ENCODE results near the gene TIAM1.

TIAM1 gene

GRCh38 chr21:31279986-31280385 lies 64.1 kb downstream of the TIAM1 start:
- no peak overlapping the region for H3K4me2 ChIP-seq (ENCODE audit: low read length)
- H3K4me1 ChIP-seq (ENCODE audit: low read length) = no peaks in the 10 kb centered on the region

GRCh38 chr21:31279214-31279613 lies 64.8 kb downstream of the TIAM1 start:
- TF ChIP-seq CTCF (IDR thresholded peaks at IDR 0.05; ENCODE audit: low read depth, low read length) (no peak), EZH2phosphoT487 (IDR thresholded peaks at IDR 0.05; ENCODE audit: low read depth) (no peak)
- H4K20me1 ChIP-seq (ENCODE audit: insufficient read depth, low read length) = no peaks in the 10 kb centered on the region
- H3K4me2 ChIP-seq (ENCODE audit: low read length) = no peak overlapping the region
- H3K36me3 ChIP-seq (replicated peaks; ENCODE audit: low read depth, low read length) = no peaks in the 10 kb centered on the region
- H2AFZ ChIP-seq (ENCODE audit: low read depth, low read length) = no peak overlapping the region
- H3K27me3 ChIP-seq (ENCODE audit: low read depth, low read length) = no peaks in the 10 kb centered on the region
- H3K9ac ChIP-seq (ENCODE audit: low read length) = no peak overlapping the region
- no peaks in the 10 kb centered on the region for H3K4me1 ChIP-seq (ENCODE audit: low read length)
- no peak overlapping the region for H3K27ac ChIP-seq (ENCODE audit: low read length)
- no peaks in the 10 kb centered on the region for H3K9me3 ChIP-seq (ENCODE audit: insufficient read depth, low read length)
- H3K79me2 ChIP-seq (ENCODE audit: low read length) = no peaks in the 10 kb centered on the region
- no peak overlapping the region for H3K4me3 ChIP-seq (ENCODE audit: low read length)

More at GRCh38 chr21:31279986-31280385, 64.1 kb downstream of the TIAM1 start:
- H3K27me3 ChIP-seq (ENCODE audit: low read depth, low read length) = no peaks in the 10 kb centered on the region
- no peaks in the 10 kb centered on the region for H4K20me1 ChIP-seq (ENCODE audit: insufficient read depth, low read length)
- no peak for TF ChIP-seq CTCF (IDR thresholded peaks at IDR 0.05; ENCODE audit: low read depth, low read length)
- no peak for TF ChIP-seq EZH2phosphoT487 (IDR thresholded peaks at IDR 0.05; ENCODE audit: low read depth)
- no peak overlapping the region for H3K27ac ChIP-seq (ENCODE audit: low read length)
- no peak overlapping the region for H2AFZ ChIP-seq (ENCODE audit: low read depth, low read length)
- H3K79me2 ChIP-seq (ENCODE audit: low read length) = no peaks in the 10 kb centered on the region
- no peaks in the 10 kb centered on the region for H3K36me3 ChIP-seq (replicated peaks; ENCODE audit: low read depth, low read length)
- no peak overlapping the region for H3K9ac ChIP-seq (ENCODE audit: low read length)
- no peak overlapping the region for H3K4me3 ChIP-seq (ENCODE audit: low read length)
- no peaks in the 10 kb centered on the region for H3K9me3 ChIP-seq (ENCODE audit: insufficient read depth, low read length)

- Histone ChIP-seq H3K27me3 (ENCODE audit: low read depth, low read length) (no peaks in the 10 kb centered on the region), H2AFZ (ENCODE audit: low read depth, low read length) (no peak overlapping the region), H3K79me2 (ENCODE audit: low read length) (no peaks in the 10 kb centered on the region), H3K27ac (ENCODE audit: low read length) (no peak overlapping the region), H4K20me1 (ENCODE audit: insufficient read depth, low read length) (no peaks in the 10 kb centered on the region), H3K9me3 (ENCODE audit: insufficient read depth, low read length) (no peaks in the 10 kb centered on the region), H3K9ac (ENCODE audit: low read length) (no peak overlapping the region), H3K36me3 (replicated peaks; ENCODE audit: low read depth, low read length) (no peaks in the 10 kb centered on the region), H3K4me2 (ENCODE audit: low read length) (no peak overlapping the region), H3K4me1 (ENCODE audit: low read length) (no peaks in the 10 kb centered on the region), H3K4me3 (ENCODE audit: low read length) (no peak overlapping the region)
- TF ChIP-seq CTCF (IDR thresholded peaks at IDR 0.05; ENCODE audit: low read depth, low read length) = no peak
- TF ChIP-seq EZH2phosphoT487 (IDR thresholded peaks at IDR 0.05; ENCODE audit: low read depth) = no peak
Observed at GRCh38 chr21:31278511-31279130, 65.4 kb downstream of the TIAM1 start.

GRCh38 chr21:31276663-31277062 lies 67.4 kb downstream of the TIAM1 start:
- Histone ChIP-seq H3K9me3 (ENCODE audit: insufficient read depth, low read length) (no peaks in the 10 kb centered on the region), H3K27me3 (ENCODE audit: low read depth, low read length) (no peaks in the 10 kb centered on the region), H3K36me3 (replicated peaks; ENCODE audit: low read depth, low read length) (no peaks in the 10 kb centered on the region), H3K4me1 (ENCODE audit: low read length) (no peaks in the 10 kb centered on the region), H3K79me2 (ENCODE audit: low read length) (no peaks in the 10 kb centered on the region), H3K27ac (ENCODE audit: low read length) (no peak overlapping the region), H3K9ac (ENCODE audit: low read length) (no peak overlapping the region), H4K20me1 (ENCODE audit: insufficient read depth, low read length) (no peaks in the 10 kb centered on the region), H2AFZ (ENCODE audit: low read depth, low read length) (no peak overlapping the region), H3K4me2 (ENCODE audit: low read length) (no peak overlapping the region), H3K4me3 (ENCODE audit: low read length) (no peak overlapping the region)
- TF ChIP-seq CTCF (IDR thresholded peaks at IDR 0.05; ENCODE audit: low read depth, low read length) (no peak), EZH2phosphoT487 (IDR thresholded peaks at IDR 0.05; ENCODE audit: low read depth) (no peak)

Measured in OCI-LY3 (cell line).